ENCODE results near the gene PDLIM4. TPM values are rescaled to one million over a fixed set of nuclear protein-coding genes. Genes with fewer than 3 reads are reported as not detected.
A peak's percentile ranks its signal among the peaks of the same experiment; 100 is the strongest.

The PDLIM4 gene
- total and polyA plus RNA-seq, 2 experiments from 2014 or later = 84.4 to 156 TPM

- Histone ChIP-seq H3K9me2 (ENCODE audit: insufficient read depth) (no peaks in the 10 kb centered on the region), H3K27me3 (replicated peaks; ENCODE audit: insufficient read depth) (no peaks in the 10 kb centered on the region), H3K4me3 (no peak overlapping the region), H3K9ac (no peak overlapping the region), H3K36me3 (ENCODE audit: low read depth) (no peaks in the 10 kb centered on the region), H3K4me2 (ENCODE audit: unreplicated experiment) (no peak overlapping the region), H3K27ac (no peak overlapping the region), H3F3A (ENCODE audit: insufficient read depth) (peaks cover 15% of the 10 kb centered on the region), H2AFZ (no peak overlapping the region), H4K20me1 (ENCODE audit: insufficient read depth) (no peaks in the 10 kb centered on the region), H3K9me3 (ENCODE audit: low read depth) (no peaks in the 10 kb centered on the region), H3K4me1 (ENCODE audit: insufficient read depth) (peaks cover 20% of the 10 kb centered on the region; the same call in 1 of the 2 replicates), H3K79me2 (ENCODE audit: insufficient read depth) (peaks cover 72% of the 10 kb centered on the region)
- DNase-seq = no peak
- no peak for TF ChIP-seq EZH2phosphoT487 (IDR thresholded peaks at IDR 0.05; ENCODE audit: insufficient read depth, low read depth)
- TF ChIP-seq EZH2 (IDR thresholded peaks at IDR 0.05; ENCODE audit: insufficient read depth, poor library complexity, severe bottlenecking) = no peak
- in situ Hi-C loops (cut with MboI) = no loop called here
- 96 to 100% methylated on average over 4 of the region's 4 CpGs for WGBS, 2 experiments (ENCODE audit: low coverage in 1 of 2, low lambda C conversion rate in 2 of 2, missing lambda C conversion rate in 2 of 2)
These were observed 39.9 kb downstream of the PDLIM4 start for GRCh38 chr5:132297211-132297940.

GRCh38 chr5:132298298-132299212 lies 41.1 kb downstream of the PDLIM4 start:
- TF ChIP-seq EZH2phosphoT487 (IDR thresholded peaks at IDR 0.05; ENCODE audit: insufficient read depth, low read depth) = no peak
- no peak for TF ChIP-seq EZH2 (IDR thresholded peaks at IDR 0.05; ENCODE audit: insufficient read depth, poor library complexity, severe bottlenecking)
- no peak overlapping the region for H3K4me3 ChIP-seq
- H3K36me3 ChIP-seq (ENCODE audit: low read depth) = no peaks in the 10 kb centered on the region
- in situ Hi-C loops (cut with MboI) = no loop called here
- H3K9ac ChIP-seq = no peak overlapping the region
- no peaks in the 10 kb centered on the region for H3K27me3 ChIP-seq (replicated peaks; ENCODE audit: insufficient read depth)
- H3K4me2 ChIP-seq (ENCODE audit: unreplicated experiment) = no peak overlapping the region
- no peaks in the 10 kb centered on the region for H4K20me1 ChIP-seq (ENCODE audit: insufficient read depth)
- H2AFZ ChIP-seq = no peak overlapping the region
- peaks cover 84% of the 10 kb centered on the region for H3K79me2 ChIP-seq (ENCODE audit: insufficient read depth)
- DNase-seq = no peak
- H3F3A ChIP-seq (ENCODE audit: insufficient read depth) = 0 out of 2 replicates have a peak, but pooled peaks cover 5% of the 10 kb centered on the region
- no peaks in the 10 kb centered on the region for H3K9me2 ChIP-seq (ENCODE audit: insufficient read depth)
- no peak overlapping the region for H3K27ac ChIP-seq
- H3K9me3 ChIP-seq (ENCODE audit: low read depth) = no peaks in the 10 kb centered on the region
- WGBS, 2 experiments (ENCODE audit: low coverage in 1 of 2, low lambda C conversion rate in 2 of 2, missing lambda C conversion rate in 2 of 2) = 77 to 79% methylated on average over 6 of the region's 6 CpGs
- peaks cover 15% of the 10 kb centered on the region; the same call in 1 of the 2 replicates for H3K4me1 ChIP-seq (ENCODE audit: insufficient read depth)

- H3K9me2 ChIP-seq (ENCODE audit: insufficient read depth) = no peaks in the 10 kb centered on the region
- no peak overlapping the region for H2AFZ ChIP-seq
- H3K9me3 ChIP-seq (ENCODE audit: low read depth) = no peaks in the 10 kb centered on the region
- H3K27me3 ChIP-seq (replicated peaks; ENCODE audit: insufficient read depth) = no peaks in the 10 kb centered on the region
- no peak overlapping the region for H3K4me3 ChIP-seq
- no peak for TF ChIP-seq EZH2phosphoT487 (IDR thresholded peaks at IDR 0.05; ENCODE audit: insufficient read depth, low read depth)
- TF ChIP-seq EZH2 (IDR thresholded peaks at IDR 0.05; ENCODE audit: insufficient read depth, poor library complexity, severe bottlenecking) = no peak
- no peak overlapping the region for H3K4me2 ChIP-seq (ENCODE audit: unreplicated experiment)
- 66 to 71% methylated on average over 2 of the region's 2 CpGs for WGBS, 2 experiments (ENCODE audit: low coverage in 1 of 2, low lambda C conversion rate in 2 of 2, missing lambda C conversion rate in 2 of 2)
- H3K4me1 ChIP-seq (ENCODE audit: insufficient read depth) = peaks cover 15% of the 10 kb centered on the region; the same call in 1 of the 2 replicates
- DNase-seq = peak; percentile 46
- no peak overlapping the region for H3K9ac ChIP-seq
- peaks cover 98% of the 10 kb centered on the region for H3K79me2 ChIP-seq (ENCODE audit: insufficient read depth)
- no peak overlapping the region for H3K27ac ChIP-seq
- in situ Hi-C loops (cut with MboI) = no loop called here
- H3K36me3 ChIP-seq (ENCODE audit: low read depth) = no peaks in the 10 kb centered on the region
- 0 out of 2 replicates have a peak, but pooled peaks cover 5% of the 10 kb centered on the region for H3F3A ChIP-seq (ENCODE audit: insufficient read depth)
- no peaks in the 10 kb centered on the region for H4K20me1 ChIP-seq (ENCODE audit: insufficient read depth)
These were observed 42.4 kb downstream of the PDLIM4 start for GRCh38 chr5:132299917-132300316.

GRCh38 chr5:132300577-132301343 lies 43.3 kb downstream of the PDLIM4 start:
- Histone ChIP-seq H2AFZ (no peak overlapping the region), H3K9me3 (ENCODE audit: low read depth) (no peaks in the 10 kb centered on the region), H3K4me3 (no peak overlapping the region), H3K9me2 (ENCODE audit: insufficient read depth) (no peaks in the 10 kb centered on the region), H3K36me3 (ENCODE audit: low read depth) (no peaks in the 10 kb centered on the region), H4K20me1 (ENCODE audit: insufficient read depth) (no peaks in the 10 kb centered on the region), H3K4me1 (ENCODE audit: insufficient read depth) (peaks cover 14% of the 10 kb centered on the region; the same call in 1 of the 2 replicates), H3K9ac (no peak overlapping the region), H3K27me3 (replicated peaks; ENCODE audit: insufficient read depth) (no peaks in the 10 kb centered on the region), H3F3A (ENCODE audit: insufficient read depth) (0 out of 2 replicates have a peak, but pooled peaks cover 5% of the 10 kb centered on the region), H3K79me2 (ENCODE audit: insufficient read depth) (peaks cover 96% of the 10 kb centered on the region), H3K27ac (no peak overlapping the region), H3K4me2 (ENCODE audit: unreplicated experiment) (no peak overlapping the region)
- 71 to 73% methylated on average over 6 of the region's 6 CpGs for WGBS, 2 experiments (ENCODE audit: low coverage in 1 of 2, low lambda C conversion rate in 2 of 2, missing lambda C conversion rate in 2 of 2)
- DNase-seq = no peak
- TF ChIP-seq EZH2phosphoT487 (IDR thresholded peaks at IDR 0.05; ENCODE audit: insufficient read depth, low read depth) (no peak), EZH2 (IDR thresholded peaks at IDR 0.05; ENCODE audit: insufficient read depth, poor library complexity, severe bottlenecking) (no peak)
- in situ Hi-C loops (cut with MboI) = no loop called here

Measured in GM23248 (cell line).